GM18858 (cell line): ENCODE measurements around the gene KRT37.

Experiments used
- ATAC-seq: cut with Tn5 transposase; IDR thresholded peaks from one replicate; pipeline ENCODE4 v1.9.1; 2021; ENCODE audit not compliant: unreplicated experiment

Gene KRT37

GRCh38 chr17:41424111-41424635 lies at the start of gene KRT37:
Gene KRT37 (minus strand): TSS chr17:41424585. CDS start chr17:41424523, 62 bp downstream.
- ATAC-seq = no peak

- ATAC-seq = no peak
Measured at GRCh38 chr17:41468346-41468745, 44.0 kb upstream of the KRT37 start.

DNA sequence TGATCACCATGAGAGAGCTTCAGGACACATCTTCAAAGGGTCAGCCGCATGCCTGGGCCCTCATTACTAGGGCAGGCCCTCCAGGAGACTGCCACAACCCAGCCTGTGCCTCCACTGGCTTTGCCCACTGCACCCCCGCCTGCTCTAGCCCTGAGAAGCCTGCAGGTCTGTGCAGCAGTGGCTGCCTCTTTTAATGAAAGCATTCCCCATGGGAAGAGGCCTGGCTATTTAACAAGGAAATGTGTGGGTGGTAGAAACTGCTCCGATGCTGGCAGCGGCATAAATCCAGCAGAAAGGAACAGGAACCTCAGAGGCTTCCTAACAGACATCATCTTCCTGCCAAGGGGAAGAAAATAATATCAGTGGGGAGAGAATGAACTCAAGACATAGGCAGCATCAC lies 43.2 kb upstream of the KRT37 start:
- no peak for ATAC-seq

DNA sequence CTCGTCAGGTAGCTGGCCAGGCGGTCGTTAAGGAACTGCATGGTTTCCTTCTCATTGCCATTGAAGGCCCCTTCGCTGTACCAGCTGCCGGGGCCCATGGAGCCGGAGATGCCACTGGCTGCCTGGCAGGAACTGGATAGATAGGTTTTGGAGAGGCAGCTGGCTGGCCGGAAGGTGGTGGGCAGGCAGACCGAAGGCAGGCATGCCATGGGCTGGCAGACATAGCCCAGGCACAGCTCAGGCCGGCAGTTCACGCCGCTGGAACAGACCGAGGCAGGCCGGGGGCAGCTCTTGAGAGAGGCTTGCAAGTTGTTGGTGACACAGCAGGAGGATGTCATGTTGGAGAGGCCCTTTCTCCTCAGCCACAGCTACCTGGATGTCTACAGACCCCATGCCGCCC lies 42.6 kb upstream of the KRT37 start, which contains the start of gene KRT32:
Gene KRT32, minus strand, starts transcription at position 399 of the 400 bp plus-strand sequence. Its CDS starts 61 bp downstream, at position 338.
- no peak for ATAC-seq

- no peak for ATAC-seq
Measured at GRCh38 chr17:41464682-41465081, 40.3 kb upstream of the KRT37 start.

DNA sequence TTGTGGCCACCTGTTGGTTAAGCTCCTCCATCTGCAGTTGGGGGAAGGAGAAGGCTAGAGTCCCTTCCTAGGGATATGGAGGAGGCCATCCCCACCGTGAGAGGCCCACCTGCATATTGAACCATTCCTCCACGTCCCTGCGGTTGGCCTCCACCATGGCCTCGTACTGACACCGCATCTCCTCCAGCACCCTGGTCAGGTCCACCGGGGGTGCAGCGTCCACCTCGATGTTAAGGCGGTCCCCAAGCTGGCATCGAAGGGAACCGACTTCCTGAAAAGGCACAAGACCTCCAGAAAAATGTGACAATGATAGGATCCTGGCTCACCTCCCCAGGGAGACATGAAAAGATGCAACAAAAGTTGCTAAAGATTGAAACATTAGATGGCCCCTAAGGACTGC lies 39.8 kb upstream of the KRT37 start:
- no peak for ATAC-seq

DNA sequence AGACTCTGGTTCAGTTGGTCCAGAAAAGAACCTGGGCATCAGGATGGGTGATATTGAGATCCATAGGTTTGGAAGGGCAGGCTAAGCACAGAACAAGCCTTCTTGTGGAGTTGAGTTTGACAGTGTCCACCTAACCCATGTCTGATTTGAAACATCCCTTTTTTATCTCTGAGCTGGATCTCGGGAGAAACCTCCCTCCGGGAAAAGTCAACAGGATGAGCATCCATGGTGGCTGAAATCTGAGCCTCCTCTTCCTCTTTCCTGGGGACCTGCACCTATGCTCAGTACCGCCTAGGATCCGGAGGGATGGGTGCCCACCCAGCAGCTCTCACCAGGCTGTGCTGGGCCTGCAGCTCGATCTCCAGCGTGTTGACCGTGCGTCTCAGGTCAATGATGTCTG lies 39.4 kb upstream of the KRT37 start:
- no peak for ATAC-seq

DNA sequence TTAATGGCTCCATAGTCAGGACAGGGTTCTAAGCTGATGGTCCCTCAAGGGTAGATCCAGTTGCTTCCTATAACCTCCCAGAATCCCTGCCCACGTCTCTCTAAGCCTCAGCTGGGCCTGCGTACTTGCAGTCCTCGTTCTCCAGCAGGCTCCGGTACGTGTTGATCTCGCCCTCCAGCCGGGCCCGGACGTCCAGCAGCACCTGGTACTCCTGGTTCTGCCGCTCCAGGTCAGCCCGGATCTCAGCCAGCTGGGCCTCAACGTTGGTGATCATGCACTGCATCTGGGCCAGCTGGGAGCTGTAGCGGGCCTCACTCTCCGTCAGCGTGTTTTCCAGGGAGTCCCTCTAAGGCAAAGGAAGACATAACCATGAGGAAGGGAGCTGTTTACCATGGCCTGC lies 38.3 kb upstream of the KRT37 start:
- ATAC-seq = no peak

- ATAC-seq = no peak
Measured at GRCh38 chr17:41457676-41458075, 33.3 kb upstream of the KRT37 start.

DNA sequence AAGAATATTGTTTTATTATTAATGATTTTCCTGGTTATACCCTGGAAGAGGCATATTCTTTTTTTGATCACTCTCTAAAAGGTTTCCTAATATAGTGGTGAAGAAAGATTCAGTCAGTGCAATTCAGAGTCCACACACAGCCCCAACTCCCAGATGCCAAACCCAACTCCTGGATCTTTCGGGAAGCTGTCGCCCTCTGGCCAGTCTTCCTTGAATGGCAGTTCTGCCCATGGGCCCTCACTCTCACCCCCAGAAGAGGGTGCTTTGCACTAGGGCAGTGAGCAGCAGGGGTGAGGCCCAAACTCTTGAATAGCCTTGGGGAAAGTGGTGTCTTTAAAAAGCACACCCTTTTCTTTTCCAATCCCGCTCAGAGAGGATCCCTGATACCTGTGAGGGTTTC lies 31.8 kb upstream of the KRT37 start:
- no peak for ATAC-seq

GRCh38 chr17:41455236-41455635 lies 30.9 kb upstream of the KRT37 start:
- ATAC-seq = no peak

GRCh38 chr17:41453066-41453465 lies 28.7 kb upstream of the KRT37 start:
- no peak for ATAC-seq

DNA sequence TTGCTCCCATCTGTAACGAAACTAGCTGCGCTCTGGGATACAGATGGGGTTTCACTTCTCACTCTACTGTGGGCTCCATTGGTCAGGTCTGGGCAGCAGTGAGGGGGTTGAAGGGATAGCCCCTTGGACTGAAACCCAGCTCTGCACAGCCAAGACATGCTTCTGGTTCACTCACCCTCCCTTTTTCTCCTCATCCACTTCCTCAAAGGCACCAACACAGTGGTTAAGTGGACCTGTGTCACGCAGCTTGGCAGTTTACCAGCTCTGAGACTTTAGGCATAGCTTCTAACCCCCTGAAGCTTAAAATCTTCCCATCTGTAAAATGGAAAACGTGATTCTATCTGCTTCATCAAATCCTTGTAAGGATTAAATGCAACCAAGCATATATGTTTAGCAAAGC lies 27.9 kb upstream of the KRT37 start:
- no peak for ATAC-seq

DNA sequence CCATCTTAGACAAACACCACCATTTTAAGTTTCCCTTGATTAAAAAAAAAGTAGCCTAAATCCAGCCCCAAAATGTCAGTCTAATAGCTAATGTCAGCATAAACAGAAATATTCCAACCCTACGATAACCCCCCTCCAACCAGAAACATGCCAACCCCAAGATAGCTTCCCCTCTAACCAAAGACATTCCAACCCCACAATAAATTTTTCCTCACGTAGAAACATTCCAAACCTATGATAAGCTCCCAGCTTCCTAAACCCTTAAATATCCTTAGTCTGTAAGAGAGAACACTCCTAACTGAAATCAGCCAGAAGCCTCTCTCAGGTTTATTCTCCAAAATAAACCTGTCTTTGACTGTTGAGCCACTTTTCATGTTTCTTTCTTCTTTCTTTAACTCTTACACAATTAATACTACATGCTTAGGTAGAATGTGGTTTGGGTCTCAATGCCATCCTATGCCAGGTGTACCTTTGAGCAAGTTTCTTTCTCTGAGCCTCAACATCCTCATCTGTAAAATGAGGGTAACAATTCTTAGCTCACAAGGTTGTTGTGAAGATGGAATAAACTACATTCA lies 26.9 kb upstream of the KRT37 start:
- no peak for ATAC-seq

DNA sequence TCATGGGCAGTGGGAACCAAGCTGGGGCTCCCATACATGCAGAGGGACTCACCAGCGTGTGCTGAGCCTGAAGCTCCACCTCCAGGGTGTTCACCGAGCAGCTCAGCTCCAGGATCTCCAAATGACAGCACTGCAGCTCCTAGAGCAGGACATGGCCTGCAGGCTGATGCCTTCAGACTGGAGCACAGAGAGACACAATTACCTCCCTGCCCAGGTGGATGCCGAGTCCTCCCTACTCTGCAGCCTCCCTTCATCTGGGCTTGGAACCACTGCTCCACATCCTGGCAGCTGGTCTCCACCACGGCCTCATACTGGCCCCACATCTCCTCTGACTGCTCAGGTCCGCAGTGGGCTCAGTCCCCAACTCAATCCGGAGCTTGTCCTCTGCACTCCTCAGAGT lies 24.6 kb upstream of the KRT37 start:
- ATAC-seq = no peak

DNA sequence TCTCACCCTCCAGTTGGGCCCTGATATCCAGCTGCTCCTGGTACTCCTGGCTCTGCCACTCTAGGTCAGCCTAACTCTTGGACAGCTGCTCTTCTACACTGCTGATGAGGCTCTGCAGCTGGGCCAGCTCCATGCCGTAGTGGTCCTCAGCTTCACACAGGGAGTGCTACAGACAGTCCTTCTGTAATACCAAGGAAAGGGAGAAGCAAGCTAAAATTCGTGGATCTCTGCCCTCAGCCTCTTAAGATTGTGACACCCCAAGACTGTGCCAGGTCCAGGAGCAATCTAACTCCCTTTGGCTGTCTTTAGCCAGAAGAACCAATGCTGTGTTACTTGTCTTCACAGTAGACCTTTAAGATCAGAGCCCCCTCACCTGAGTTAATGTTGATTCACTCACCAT lies 24.1 kb upstream of the KRT37 start:
- ATAC-seq = no peak

GRCh38 chr17:41446806-41447205 lies 22.4 kb upstream of the KRT37 start:
- ATAC-seq = no peak

- no peak for ATAC-seq
Measured at GRCh38 chr17:41444640-41445039, 20.3 kb upstream of the KRT37 start.

GRCh38 chr17:41444186-41444585 lies 19.8 kb upstream of the KRT37 start:
- no peak for ATAC-seq

DNA sequence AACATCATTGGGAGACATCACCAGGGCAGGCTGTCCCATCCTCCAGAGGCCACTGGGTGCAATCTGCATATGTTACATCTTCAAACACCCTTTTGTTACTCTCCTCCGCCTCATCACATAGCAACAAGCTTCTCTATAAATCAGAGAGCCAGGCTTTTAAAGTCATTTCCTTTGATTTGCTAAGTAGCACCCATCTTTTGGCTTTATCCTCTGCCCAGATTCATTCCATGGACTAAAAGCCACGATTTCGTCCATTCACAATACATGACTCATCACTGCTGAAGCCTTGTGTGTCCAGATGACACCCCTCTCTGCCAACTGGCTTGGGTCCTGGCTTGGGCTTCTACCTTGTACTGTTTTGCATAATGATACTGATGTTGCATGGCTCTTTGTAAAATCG lies 18.4 kb upstream of the KRT37 start:
- ATAC-seq = no peak

GRCh38 chr17:41440531-41441033 lies 16.2 kb upstream of the KRT37 start, which contains the start of gene KRT38:
Gene KRT38 (minus strand): TSS chr17:41440983. CDS start chr17:41440921, 62 bp downstream.
- no peak for ATAC-seq

DNA sequence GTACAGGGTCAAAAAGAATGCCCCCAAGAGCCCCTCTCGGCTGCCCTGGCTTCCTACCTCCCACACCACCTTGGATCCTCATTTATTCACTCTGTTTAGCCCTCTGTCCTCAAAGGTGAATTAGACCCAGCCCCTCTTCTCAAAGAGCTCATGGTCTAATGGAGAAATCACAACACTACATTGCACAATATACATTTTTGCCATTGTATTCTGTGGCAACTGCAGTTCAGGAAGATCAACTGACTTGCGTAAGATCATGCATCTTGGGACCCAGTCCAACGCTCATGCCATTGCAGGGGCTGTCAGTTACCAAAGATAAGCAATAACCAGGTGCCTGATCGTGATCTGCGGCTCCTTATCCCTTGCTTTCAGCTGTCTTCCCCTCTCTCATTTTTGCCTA lies 15.0 kb upstream of the KRT37 start:
- ATAC-seq = no peak

GRCh38 chr17:41437769-41438168 lies 13.4 kb upstream of the KRT37 start:
- ATAC-seq = no peak
